Body of pancreas (tissue), 4 donors: ENCODE data around the gene C1orf56. TPM values are rescaled to one million over a fixed set of nuclear protein-coding genes. Genes with fewer than 3 reads are reported as not detected.

Experiments
- ATAC-seq: fragments of 150-250 bp; one replicate; pipeline ENCODE4 v1.9.1; 2016
- DNase-seq, 4 donors: peaks; one replicate each; pipeline ENCODE4 v3.0.0-alpha.2; 2019
- H3K27ac ChIP-seq, 4 donors: fragments of 200-600 bp; sonication (generic); 1 replicate in 3 of 4; 2 replicates in 1 of 4; pipeline versions ENCODE4 v1.5.1 to v1.6.1; 2016 to 2019; ENCODE audit warnings: mild to moderate bottlenecking in 1 of 4, mixed read lengths in 1 of 4, moderate library complexity in 1 of 4
- H3K27me3 ChIP-seq, 2 donors: fragments of 200-600 bp; sonication (generic); one replicate each; pipeline ENCODE4 v1.6.0; 2016; ENCODE audit warnings: mild to moderate bottlenecking in 1 of 2
- H3K36me3 ChIP-seq, 2 donors: fragments of 200-600 bp; sonication (generic); replicated peaks in 1 of 2; 2 replicates each; pipeline ENCODE4 v1.5.1; 2016; ENCODE audit warnings: low read depth in 2 of 2; ENCODE audit not compliant: insufficient read depth in 1 of 2
- H3K4me1 ChIP-seq: fragments of 200-600 bp; sonication (generic); one replicate; pipeline ENCODE4 v1.6.0; 2016
- H3K4me3 ChIP-seq, 2 donors: fragments of 200-600 bp; sonication (generic); 1 replicate in 1 of 2; 2 replicates in 1 of 2; pipeline ENCODE4 v1.5.1; 2016 to 2019
- H3K9me3 ChIP-seq, 3 donors: fragments of 200-600 bp; sonication (generic); 1 replicate in 2 of 3; 2 replicates in 1 of 3; pipeline ENCODE4 v1.5.1; 2016
- CTCF ChIP-seq, 7 experiments: fragments of 450-650 bp in 4 of 7; fragments of 200-600 bp in 3 of 7; sonication (generic) in 3 of 7; IDR thresholded peaks; one replicate each; pipeline ENCODE4 v1.5.1; 2016 to 2019; ENCODE audit warnings: antibody characterized with exemption in 7 of 7
- POLR2A ChIP-seq, 3 donors: fragments of 450-650 bp; IDR thresholded peaks; one replicate each; pipeline ENCODE4 v1.6.1; 2016; ENCODE audit warnings: antibody characterized with exemption in 3 of 3, mild to moderate bottlenecking in 2 of 3
- WGBS, 2 donors: methylation state at CpG; one replicate each; pipeline ENCODE4 v1.1.5; 2017; 5-methylcytosine and 5-hydroxymethylcytosine counted together
- intact Hi-C: fragments of 100-400 bp; cut with DNase I; formaldehyde crosslinking; loops from one replicate; pipeline ENCODE4 v1.15.1; 2023
- total RNA-seq, 2 donors: library from RNA; depleted of rRNA; stranded (reverse); fragments of >200 nt; gene quantifications; one replicate each; pipeline ENCODE4 v1.1.0, GENCODE V29; 2016

Gene C1orf56
- total RNA-seq, 2 donors from 2014 or later: 5.7 to 6.9 TPM

GRCh38 chr1:151054971-151055547 is 7.5 kb downstream of the C1orf56 start:
- Histone ChIP-seq H3K27me3 (no peaks in the 10 kb centered on the region), H3K27ac (peak overlapping the region in 1 of 4 donors; percentile 94), H3K9me3 (no peaks in the 10 kb centered on the region), H3K4me1 (peaks cover 34% of the 10 kb centered on the region), H3K36me3 (peaks cover 0 to 18% of the 10 kb centered on the region in 2 donors), H3K4me3 (no peak overlapping the region)
- TF ChIP-seq CTCF (IDR thresholded peaks at IDR 0.05): no peak
- no peak for TF ChIP-seq POLR2A (IDR thresholded peaks at IDR 0.05)
- WGBS, 2 donors: 91 to 97% methylated on average over 4 of the region's 4 CpGs
- intact Hi-C loops: no loop called here
- ATAC-seq: no peak
- no peak for DNase-seq

GRCh38 chr1:151055581-151055980 is 8.0 kb downstream of the C1orf56 start:
- intact Hi-C loops: no loop called here
- DNase-seq: no peak
- H3K27ac ChIP-seq: peak overlapping the region in 2 of 4 donors; percentile 94 to 97
- no peak for ATAC-seq
- WGBS, 2 donors: 50 to 75% methylated on average over 1 to 2 of the region's 2 CpGs
- H3K36me3 ChIP-seq: peaks cover 0 to 18% of the 10 kb centered on the region in 2 donors
- no peak for TF ChIP-seq CTCF (IDR thresholded peaks at IDR 0.05)
- TF ChIP-seq POLR2A (IDR thresholded peaks at IDR 0.05): no peak
- no peaks in the 10 kb centered on the region for H3K9me3 ChIP-seq
- H3K27me3 ChIP-seq: no peaks in the 10 kb centered on the region
- H3K4me3 ChIP-seq: no peak overlapping the region
- H3K4me1 ChIP-seq: peaks cover 35% of the 10 kb centered on the region

- intact Hi-C loops: no loop called here
- no peak for DNase-seq
- WGBS, 2 donors: 37 to 48% methylated on average over 2 of the region's 2 CpGs
- Histone ChIP-seq H3K4me3 (no peak overlapping the region), H3K27me3 (no peaks in the 10 kb centered on the region), H3K4me1 (peaks cover 35% of the 10 kb centered on the region), H3K9me3 (no peaks in the 10 kb centered on the region), H3K36me3 (peaks cover 0 to 18% of the 10 kb centered on the region in 2 donors), H3K27ac (peak overlapping the region; percentile 8 to 97 (median 59))
- ATAC-seq: no peak
- no peak for TF ChIP-seq CTCF (IDR thresholded peaks at IDR 0.05)
- TF ChIP-seq POLR2A (IDR thresholded peaks at IDR 0.05): no peak
Measured at GRCh38 chr1:151056149-151056548, 8.6 kb downstream of the C1orf56 start.

- no peak for TF ChIP-seq CTCF (IDR thresholded peaks at IDR 0.05)
- TF ChIP-seq POLR2A (IDR thresholded peaks at IDR 0.05): no peak
- intact Hi-C loops: no loop called here
Measured at GRCh38 chr1:151058692-151059091, 11.1 kb downstream of the C1orf56 start.

More at GRCh38 chr1:151058692-151059091, 11.1 kb downstream of the C1orf56 start:
- peaks cover 0 to 12% of the 10 kb centered on the region in 2 donors for H3K36me3 ChIP-seq
- peak; percentile 49 for ATAC-seq
- peaks cover 35% of the 10 kb centered on the region for H3K4me1 ChIP-seq
- DNase-seq: peak; percentile 70 to 85 (median 80)
- no peaks in the 10 kb centered on the region for H3K27me3 ChIP-seq
- peak overlapping the region; percentile 29 to 97 for H3K4me3 ChIP-seq
- 0% methylated on average over 10 of the region's 10 CpGs for WGBS, 2 donors
- H3K9me3 ChIP-seq: no peaks in the 10 kb centered on the region
- H3K27ac ChIP-seq: peak overlapping the region; percentile 79 to 97 (median 89)
